ENCODE results near the gene MARK4.

The MARK4 gene

DNA sequence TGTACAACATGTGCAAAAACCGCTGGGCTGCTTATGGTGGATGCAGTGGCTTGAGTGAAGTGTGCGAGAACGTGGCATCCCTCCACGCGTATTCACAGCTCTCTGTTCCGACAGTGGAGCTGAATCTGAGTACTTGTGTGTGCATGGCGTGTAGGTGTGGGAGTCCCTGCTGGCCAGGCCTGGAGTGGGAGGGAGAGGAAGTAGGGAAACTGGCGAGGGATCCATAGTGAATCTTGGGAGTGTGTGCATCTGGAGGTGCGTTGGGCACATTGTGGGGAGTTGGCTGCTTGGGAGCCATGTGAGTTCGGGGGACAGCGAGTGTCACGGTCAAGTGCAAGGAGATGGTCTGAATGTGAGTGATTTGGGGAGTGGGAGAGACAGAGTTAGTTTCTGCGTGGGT lies 91.8 kb downstream of the MARK4 start:
- H3K4me3 ChIP-seq (ENCODE audit: insufficient read depth, low read length, poor library complexity, severe bottlenecking), result no peak overlapping the region
- H3F3A ChIP-seq (ENCODE audit: insufficient read depth), result no peaks in the 10 kb centered on the region
- TF ChIP-seq, protein P1, sequence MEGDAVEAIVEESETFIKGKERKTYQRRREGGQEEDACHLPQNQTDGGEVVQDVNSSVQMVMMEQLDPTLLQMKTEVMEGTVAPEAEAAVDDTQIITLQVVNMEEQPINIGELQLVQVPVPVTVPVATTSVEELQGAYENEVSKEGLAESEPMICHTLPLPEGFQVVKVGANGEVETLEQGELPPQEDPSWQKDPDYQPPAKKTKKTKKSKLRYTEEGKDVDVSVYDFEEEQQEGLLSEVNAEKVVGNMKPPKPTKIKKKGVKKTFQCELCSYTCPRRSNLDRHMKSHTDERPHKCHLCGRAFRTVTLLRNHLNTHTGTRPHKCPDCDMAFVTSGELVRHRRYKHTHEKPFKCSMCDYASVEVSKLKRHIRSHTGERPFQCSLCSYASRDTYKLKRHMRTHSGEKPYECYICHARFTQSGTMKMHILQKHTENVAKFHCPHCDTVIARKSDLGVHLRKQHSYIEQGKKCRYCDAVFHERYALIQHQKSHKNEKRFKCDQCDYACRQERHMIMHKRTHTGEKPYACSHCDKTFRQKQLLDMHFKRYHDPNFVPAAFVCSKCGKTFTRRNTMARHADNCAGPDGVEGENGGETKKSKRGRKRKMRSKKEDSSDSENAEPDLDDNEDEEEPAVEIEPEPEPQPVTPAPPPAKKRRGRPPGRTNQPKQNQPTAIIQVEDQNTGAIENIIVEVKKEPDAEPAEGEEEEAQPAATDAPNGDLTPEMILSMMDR (IDR thresholded peaks at IDR 0.05; ENCODE audit: insufficient read depth, low read length, poor library complexity, severe bottlenecking), result no peak
- no peak for TF ChIP-seq EZH2phosphoT487 (conservative IDR thresholded peaks at IDR 0.05; ENCODE audit: low read length)
- no peaks in the 10 kb centered on the region for H3K79me2 ChIP-seq (ENCODE audit: insufficient read depth, low read length)
- no peaks in the 10 kb centered on the region for H3K9me2 ChIP-seq (replicated peaks; ENCODE audit: insufficient read depth, low read length)
- no peak overlapping the region for H3K9ac ChIP-seq (ENCODE audit: low read length)
- no peak overlapping the region for H3K27ac ChIP-seq (ENCODE audit: low read depth, low read length)
- H3K4me2 ChIP-seq (ENCODE audit: low read depth, low read length, poor library complexity, severe bottlenecking), result no peak overlapping the region
- no peaks in the 10 kb centered on the region for H3K36me3 ChIP-seq (ENCODE audit: low read length)
- H3K27me3 ChIP-seq (ENCODE audit: low read length), result no peaks in the 10 kb centered on the region
- no peaks in the 10 kb centered on the region for H3K9me3 ChIP-seq (ENCODE audit: insufficient read depth, low read length)
- H2AFZ ChIP-seq (ENCODE audit: low read depth, low read length, severe bottlenecking), result no peak overlapping the region
- H4K20me1 ChIP-seq (ENCODE audit: low read depth, low read length), result no peaks in the 10 kb centered on the region

DNA sequence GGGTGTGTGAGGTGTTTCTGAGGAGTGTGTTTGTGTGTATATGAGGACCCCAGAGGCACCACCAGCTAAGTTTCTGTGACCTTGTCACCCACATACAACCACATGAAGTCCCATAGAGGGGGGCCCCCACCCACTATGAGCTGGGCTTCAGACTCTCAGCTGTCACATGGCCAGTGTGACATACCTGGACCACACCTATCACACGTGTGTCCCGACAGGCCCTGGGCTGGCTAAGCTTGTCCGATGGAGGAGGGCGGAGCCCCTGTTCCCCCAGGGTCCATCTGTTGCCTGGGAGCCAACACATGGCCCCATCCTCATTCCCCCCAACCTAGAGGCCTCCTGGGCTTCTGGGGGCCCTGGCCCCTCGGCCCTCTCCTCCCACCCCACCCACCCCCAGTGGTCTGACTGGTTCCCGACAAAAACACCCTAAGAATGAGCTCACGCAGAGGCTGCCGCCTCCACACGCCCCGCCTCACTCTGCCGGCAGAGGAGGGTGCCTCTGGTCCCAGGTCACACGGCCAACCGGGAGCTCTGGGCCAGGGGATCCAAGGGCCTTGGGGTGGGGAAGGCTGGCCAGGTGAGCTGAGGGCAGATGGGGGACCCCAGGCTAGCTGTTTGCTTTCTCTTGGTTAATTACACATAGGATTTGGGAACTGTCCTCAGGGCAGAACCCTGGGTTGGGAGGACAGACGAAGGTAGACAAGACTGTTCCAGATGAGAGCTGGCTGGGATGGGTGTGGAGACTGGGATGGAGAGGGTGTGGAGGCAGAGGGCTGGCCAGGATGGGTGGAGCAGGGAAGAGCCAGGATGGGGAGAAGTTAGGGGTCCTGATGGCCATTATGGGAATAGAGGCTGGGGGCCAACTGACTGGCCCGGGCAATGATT lies 93.8 kb downstream of the MARK4 start:
- Histone ChIP-seq H3K9me2 (replicated peaks; ENCODE audit: insufficient read depth, low read length) (no peaks in the 10 kb centered on the region), H3F3A (ENCODE audit: insufficient read depth) (no peaks in the 10 kb centered on the region), H3K9me3 (ENCODE audit: insufficient read depth, low read length) (no peaks in the 10 kb centered on the region), H3K4me3 (ENCODE audit: insufficient read depth, low read length, poor library complexity, severe bottlenecking) (no peak overlapping the region), H4K20me1 (ENCODE audit: low read depth, low read length) (no peaks in the 10 kb centered on the region), H2AFZ (ENCODE audit: low read depth, low read length, severe bottlenecking) (no peak overlapping the region), H3K36me3 (ENCODE audit: low read length) (no peaks in the 10 kb centered on the region), H3K27me3 (ENCODE audit: low read length) (no peaks in the 10 kb centered on the region), H3K4me2 (ENCODE audit: low read depth, low read length, poor library complexity, severe bottlenecking) (no peak overlapping the region), H3K79me2 (ENCODE audit: insufficient read depth, low read length) (no peaks in the 10 kb centered on the region), H3K27ac (ENCODE audit: low read depth, low read length) (no peak overlapping the region), H3K9ac (ENCODE audit: low read length) (no peak overlapping the region)
- no peak for TF ChIP-seq EZH2phosphoT487 (conservative IDR thresholded peaks at IDR 0.05; ENCODE audit: low read length)
- TF ChIP-seq, protein P1 (IDR thresholded peaks at IDR 0.05; ENCODE audit: insufficient read depth, low read length, poor library complexity, severe bottlenecking), result no peak

DNA sequence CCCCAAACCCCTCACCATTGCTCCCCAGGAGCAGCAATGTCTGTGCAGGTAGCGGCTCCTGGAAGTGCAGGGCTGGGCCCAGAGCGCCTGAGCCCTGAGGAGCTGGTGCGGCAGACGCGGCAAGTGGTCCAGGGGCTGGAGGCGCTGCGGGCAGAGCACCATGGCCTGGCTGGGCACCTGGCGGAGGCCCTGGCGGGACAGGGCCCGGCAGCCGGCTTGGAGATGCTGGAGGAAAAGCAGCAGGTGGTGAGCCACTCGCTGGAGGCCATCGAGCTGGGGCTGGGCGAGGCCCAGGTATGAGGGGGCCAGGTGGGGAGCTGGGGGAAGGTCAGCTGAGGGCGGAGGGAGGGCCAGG lies 94.4 kb downstream of the MARK4 start:
- H3K79me2 ChIP-seq (ENCODE audit: insufficient read depth, low read length), result no peaks in the 10 kb centered on the region
- H3K27me3 ChIP-seq (ENCODE audit: low read length), result no peaks in the 10 kb centered on the region

More for the DNA sequence above, 94.4 kb downstream of the MARK4 start:
- TF ChIP-seq, protein P1 (IDR thresholded peaks at IDR 0.05; ENCODE audit: insufficient read depth, low read length, poor library complexity, severe bottlenecking), result no peak
- TF ChIP-seq EZH2phosphoT487 (conservative IDR thresholded peaks at IDR 0.05; ENCODE audit: low read length), result no peak
- Histone ChIP-seq H3K4me3 (ENCODE audit: insufficient read depth, low read length, poor library complexity, severe bottlenecking) (no peak overlapping the region), H3K36me3 (ENCODE audit: low read length) (no peaks in the 10 kb centered on the region), H3K9ac (ENCODE audit: low read length) (no peak overlapping the region), H3K9me3 (ENCODE audit: insufficient read depth, low read length) (no peaks in the 10 kb centered on the region), H3F3A (ENCODE audit: insufficient read depth) (no peaks in the 10 kb centered on the region), H3K4me2 (ENCODE audit: low read depth, low read length, poor library complexity, severe bottlenecking) (no peak overlapping the region), H3K9me2 (replicated peaks; ENCODE audit: insufficient read depth, low read length) (no peaks in the 10 kb centered on the region), H4K20me1 (ENCODE audit: low read depth, low read length) (no peaks in the 10 kb centered on the region), H3K27ac (ENCODE audit: low read depth, low read length) (no peak overlapping the region), H2AFZ (ENCODE audit: low read depth, low read length, severe bottlenecking) (no peak overlapping the region)

Data from SU-DHL-6 (cell line).